Vagina (tissue), 2 donors: Measurements from ENCODE around the gene SERPINB10. TPM values are rescaled to one million over a fixed set of nuclear protein-coding genes. Genes with fewer than 3 reads are reported as not detected.

Experiments used
- DNase-seq, 2 donors: peaks; one replicate each; pipeline ENCODE4 v3.0.0-alpha.2; 2017; ENCODE audit errors: extremely low spot score in 2 of 2
- H3K27ac ChIP-seq: fragments of 200-600 bp; sonication (generic); one replicate; pipeline ENCODE4 v1.5.1; 2019
- H3K27me3 ChIP-seq: fragments of 200-600 bp; sonication (generic); one replicate; pipeline ENCODE4 v1.5.1; 2019
- H3K36me3 ChIP-seq, 2 donors: fragments of 200-600 bp; sonication (generic); one replicate each; pipeline ENCODE4 v1.5.1; 2017 to 2019
- H3K4me1 ChIP-seq: fragments of 200-600 bp; sonication (generic); one replicate; pipeline ENCODE4 v1.5.1; 2019
- H3K4me3 ChIP-seq, 2 donors: fragments of 200-600 bp; sonication (generic); 1 replicate in 1 of 2; 2 replicates in 1 of 2; pipeline ENCODE4 v1.5.1; 2016 to 2019
- H3K9me3 ChIP-seq: fragments of 200-600 bp; sonication (generic); one replicate; pipeline ENCODE4 v1.5.1; 2019
- CTCF ChIP-seq, 3 experiments: fragments of 450-650 bp in 2 of 3; fragments of 200-600 bp in 1 of 3; sonication (generic) in 1 of 3; IDR thresholded peaks; one replicate each; pipeline ENCODE4 v1.5.1; 2017 to 2019; ENCODE audit warnings: antibody characterized with exemption in 3 of 3, mild to moderate bottlenecking in 2 of 3, moderate library complexity in 2 of 3
- POLR2A ChIP-seq, 2 donors: fragments of 450-650 bp; IDR thresholded peaks; one replicate each; pipeline ENCODE4 v1.6.1; 2017; ENCODE audit warnings: antibody characterized with exemption in 2 of 2, mild to moderate bottlenecking in 2 of 2, moderate library complexity in 2 of 2
- POLR2AphosphoS5 ChIP-seq, 2 donors: sonication (generic); formaldehyde crosslinking; IDR thresholded peaks; one replicate each; pipeline ENCODE4 v1.9.0; 2017; ENCODE audit warnings: antibody characterized with exemption in 2 of 2, mild to moderate bottlenecking in 2 of 2, low read depth in 1 of 2; ENCODE audit not compliant: insufficient read depth in 1 of 2
- intact Hi-C: fragments of 100-400 bp; cut with DNase I; formaldehyde crosslinking; loops from one replicate; pipeline ENCODE4 v1.15.1; 2023
- total RNA-seq: library from RNA; depleted of rRNA; stranded (reverse); fragments of >200 nt; gene quantifications from one replicate; pipeline ENCODE4 v1.2.3, GENCODE V29; 2016

SERPINB10 gene
- total RNA-seq, 1 donor from 2014 or later, result 0.98 TPM

GRCh38 chr18:63974991-63975390, 67.2 kb downstream of the SERPINB10 start:
- Histone ChIP-seq H3K27me3 (no peaks in the 10 kb centered on the region), H3K4me1 (peaks cover 8% of the 10 kb centered on the region), H3K27ac (no peak overlapping the region), H3K9me3 (no peaks in the 10 kb centered on the region), H3K36me3 (no peaks in the 10 kb centered on the region), H3K4me3 (no peak overlapping the region)
- no peak for TF ChIP-seq CTCF (IDR thresholded peaks at IDR 0.05)
- TF ChIP-seq POLR2AphosphoS5 (IDR thresholded peaks at IDR 0.05; ENCODE audit: insufficient read depth in 1 of 2, low read depth in 1 of 2), result no peak
- TF ChIP-seq POLR2A (IDR thresholded peaks at IDR 0.05), result no peak
- intact Hi-C loops, result no loop called here
- no peak for DNase-seq

GRCh38 chr18:63975628-63976027, 67.9 kb downstream of the SERPINB10 start:
- Histone ChIP-seq H3K9me3 (no peaks in the 10 kb centered on the region), H3K4me1 (peaks cover 8% of the 10 kb centered on the region), H3K36me3 (no peaks in the 10 kb centered on the region), H3K4me3 (no peak overlapping the region), H3K27ac (no peak overlapping the region), H3K27me3 (no peaks in the 10 kb centered on the region)
- TF ChIP-seq CTCF (IDR thresholded peaks at IDR 0.05), result no peak
- TF ChIP-seq POLR2A (IDR thresholded peaks at IDR 0.05), result no peak
- TF ChIP-seq POLR2AphosphoS5 (IDR thresholded peaks at IDR 0.05; ENCODE audit: insufficient read depth in 1 of 2, low read depth in 1 of 2), result no peak
- intact Hi-C loops, result no loop called here
- no peak for DNase-seq

GRCh38 chr18:63977040-63977439, 69.3 kb downstream of the SERPINB10 start:
- H3K27me3 ChIP-seq, result no peaks in the 10 kb centered on the region
- DNase-seq, result no peak
- no peaks in the 10 kb centered on the region for H3K4me1 ChIP-seq
- no peaks in the 10 kb centered on the region for H3K36me3 ChIP-seq
- H3K4me3 ChIP-seq, result no peak overlapping the region
- no peak for TF ChIP-seq CTCF (IDR thresholded peaks at IDR 0.05)
- no peak for TF ChIP-seq POLR2AphosphoS5 (IDR thresholded peaks at IDR 0.05; ENCODE audit: insufficient read depth in 1 of 2, low read depth in 1 of 2)
- no peak for TF ChIP-seq POLR2A (IDR thresholded peaks at IDR 0.05)
- intact Hi-C loops, result no loop called here
- no peaks in the 10 kb centered on the region for H3K9me3 ChIP-seq
- no peak overlapping the region for H3K27ac ChIP-seq

GRCh38 chr18:63979409-63979920, 71.7 kb downstream of the SERPINB10 start:
- DNase-seq, result no peak
- peaks cover 0 to 8% of the 10 kb centered on the region in 2 donors for H3K36me3 ChIP-seq
- peak overlapping the region; percentile 21 to 25 for H3K4me3 ChIP-seq
- H3K27ac ChIP-seq, result peak overlapping the region; percentile 8
- H3K27me3 ChIP-seq, result no peaks in the 10 kb centered on the region
- H3K4me1 ChIP-seq, result no peaks in the 10 kb centered on the region
- H3K9me3 ChIP-seq, result no peaks in the 10 kb centered on the region
- intact Hi-C loops, result no loop called here
- TF ChIP-seq POLR2A (IDR thresholded peaks at IDR 0.05) (no peak), POLR2AphosphoS5 (IDR thresholded peaks at IDR 0.05; ENCODE audit: insufficient read depth in 1 of 2, low read depth in 1 of 2) (no peak), CTCF (IDR thresholded peaks at IDR 0.05) (peak; percentile 26 to 78 (median 70))

GRCh38 chr18:63980027-63980426, 72.3 kb downstream of the SERPINB10 start:
- intact Hi-C loops, result no loop called here
- no peaks in the 10 kb centered on the region for H3K4me1 ChIP-seq
- H3K27me3 ChIP-seq, result no peaks in the 10 kb centered on the region
- no peak for TF ChIP-seq POLR2A (IDR thresholded peaks at IDR 0.05)
- no peak for TF ChIP-seq POLR2AphosphoS5 (IDR thresholded peaks at IDR 0.05; ENCODE audit: insufficient read depth in 1 of 2, low read depth in 1 of 2)
- TF ChIP-seq CTCF (IDR thresholded peaks at IDR 0.05), result no peak
- DNase-seq, result no peak
- H3K9me3 ChIP-seq, result no peaks in the 10 kb centered on the region
- H3K36me3 ChIP-seq, result peaks cover 0 to 8% of the 10 kb centered on the region in 2 donors
- H3K27ac ChIP-seq, result peak overlapping the region; percentile 8
- H3K4me3 ChIP-seq, result peak overlapping the region; percentile 21 to 25
